ENCODE results near the gene IGSF21.
"Not testable (repeated sequence)": the region's sequence is repeated elsewhere in the genome, so short reads cannot be mapped to it uniquely, and the experiment has no call there.

IGSF21 gene

DNA sequence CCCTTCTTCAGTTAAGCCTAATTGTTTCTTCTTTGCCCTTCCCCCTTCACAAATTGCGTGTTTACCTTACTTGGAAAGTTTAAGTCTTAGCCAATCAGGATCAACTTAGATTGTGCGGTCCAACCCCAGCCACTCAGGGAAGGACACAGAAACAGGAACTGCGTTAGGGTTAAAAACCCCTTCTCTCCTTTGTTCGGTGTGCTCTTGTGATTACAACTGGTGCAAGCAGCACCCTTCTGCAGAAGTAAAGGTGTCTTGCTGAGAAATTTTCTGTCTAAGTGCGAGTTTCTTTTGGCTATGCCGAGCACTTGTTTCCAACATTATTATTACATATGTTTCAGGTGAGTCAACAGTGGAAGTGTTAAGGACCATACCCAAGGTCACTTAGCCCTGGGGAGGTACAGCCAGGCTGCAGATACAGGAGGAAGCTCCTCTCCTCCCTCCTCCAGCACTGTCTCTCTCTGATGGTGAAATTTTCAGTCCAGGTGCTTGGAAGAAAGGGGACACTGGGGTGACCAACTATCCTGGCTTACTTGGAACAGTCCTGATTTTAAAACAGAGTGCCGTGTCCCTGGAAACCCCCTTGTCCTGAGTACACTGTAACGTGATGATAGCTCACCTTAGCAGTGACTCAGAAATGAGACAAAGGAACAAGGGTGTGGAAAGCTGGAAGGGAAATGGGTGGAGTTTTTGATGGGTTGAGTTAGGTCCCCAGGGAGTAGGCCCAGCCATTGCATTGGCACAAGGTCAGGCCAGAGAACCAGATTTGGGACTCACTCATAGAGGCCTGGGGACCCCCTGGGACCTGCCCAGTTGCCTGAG lies 304.4 kb downstream of the IGSF21 start:
- DNase-seq: no peak

GRCh38 chr1:18412882-18413353 lies 305.3 kb downstream of the IGSF21 start:
- DNase-seq: no peak

GRCh38 chr1:18413541-18414305 lies 306.1 kb downstream of the IGSF21 start:
- no peak for DNase-seq

GRCh38 chr1:18414321-18414720 lies 306.7 kb downstream of the IGSF21 start:
- no peak for DNase-seq

GRCh38 chr1:18414872-18415447 lies 307.4 kb downstream of the IGSF21 start:
- no peak for DNase-seq

- no peak for DNase-seq
These were observed 307.9 kb downstream of the IGSF21 start for GRCh38 chr1:18415448-18416027.

- DNase-seq: not testable (repeated sequence)
These were observed 308.5 kb downstream of the IGSF21 start for GRCh38 chr1:18416126-18416525.

- DNase-seq: no peak
These were observed 310.0 kb downstream of the IGSF21 start for GRCh38 chr1:18417316-18418269.

DNA sequence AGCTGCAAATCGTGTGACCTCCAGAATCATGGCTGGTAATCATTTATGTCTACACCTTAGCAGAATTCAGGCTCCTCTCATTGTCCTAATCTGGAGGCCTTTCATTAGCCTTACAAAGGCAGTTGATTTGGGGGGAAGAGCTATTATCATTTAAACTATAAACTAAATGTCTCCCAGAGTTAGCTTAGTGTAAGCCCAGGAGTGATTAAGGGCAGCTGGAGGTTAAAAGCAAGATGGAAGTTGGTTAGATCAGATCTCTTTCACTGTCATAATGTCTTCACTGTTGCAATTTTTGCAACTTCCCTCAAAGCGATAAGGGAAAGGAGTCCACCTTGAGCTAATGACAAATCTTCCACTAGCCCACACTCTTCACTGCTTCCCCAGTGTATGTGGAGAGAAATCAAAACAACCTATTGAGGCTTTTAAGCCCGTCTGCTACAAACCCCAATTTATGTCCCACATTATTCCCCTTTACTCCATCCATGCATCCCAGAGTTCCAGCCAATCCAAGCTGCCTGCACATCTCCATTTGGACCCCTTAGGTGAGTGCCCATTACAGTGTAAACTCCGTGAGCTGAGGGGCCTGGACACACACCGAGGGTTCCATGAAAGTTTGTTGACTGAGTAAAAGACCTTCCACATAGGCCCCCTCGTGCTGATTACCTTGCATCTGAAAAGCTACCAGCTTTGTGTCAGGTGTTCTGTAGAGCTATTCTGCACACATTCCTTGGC lies 311.7 kb downstream of the IGSF21 start:
- no peak for DNase-seq

DNA sequence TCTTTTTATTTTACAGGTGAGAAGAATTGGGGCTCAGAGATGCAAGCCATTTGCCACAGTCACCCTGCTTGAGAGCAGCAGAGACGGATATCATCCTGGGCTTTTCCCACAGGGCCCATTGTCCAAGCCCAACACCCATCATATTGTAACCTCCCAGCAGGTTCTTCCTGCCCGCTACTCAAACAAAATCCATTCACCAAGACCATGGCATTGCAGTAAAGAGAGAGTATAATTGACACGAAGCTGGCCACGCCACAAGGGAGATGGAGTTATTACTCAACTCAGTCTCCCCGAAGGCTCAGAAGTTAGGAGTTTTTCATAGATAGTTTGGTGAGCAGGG lies 312.2 kb downstream of the IGSF21 start:
- no peak for DNase-seq

GRCh38 chr1:18422076-18422777 lies 314.6 kb downstream of the IGSF21 start:
- no peak for DNase-seq

DNA sequence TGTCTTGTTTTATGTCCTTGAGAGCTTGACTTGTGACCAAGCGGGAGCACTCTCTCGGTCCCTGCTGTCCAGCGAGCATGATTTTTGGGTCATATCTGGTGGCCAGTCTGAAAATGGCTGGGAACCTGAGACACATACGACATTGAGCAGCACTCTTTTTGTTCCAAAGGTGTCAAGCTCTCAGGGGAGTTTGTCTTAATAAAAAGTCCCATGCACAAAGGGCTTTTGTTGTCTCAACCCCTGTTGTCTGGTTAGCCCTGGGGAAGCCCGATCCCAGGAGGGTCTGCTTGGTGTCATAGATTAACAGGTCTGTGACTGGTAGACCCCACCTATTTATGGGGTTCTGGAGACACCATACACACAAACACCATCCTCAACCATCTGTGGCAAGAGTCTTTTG lies 315.4 kb downstream of the IGSF21 start:
- no peak for DNase-seq

GRCh38 chr1:18426580-18426979 lies 319.0 kb downstream of the IGSF21 start:
- no peak for DNase-seq
